ENCODE results near the gene KLHL7.

DNA sequence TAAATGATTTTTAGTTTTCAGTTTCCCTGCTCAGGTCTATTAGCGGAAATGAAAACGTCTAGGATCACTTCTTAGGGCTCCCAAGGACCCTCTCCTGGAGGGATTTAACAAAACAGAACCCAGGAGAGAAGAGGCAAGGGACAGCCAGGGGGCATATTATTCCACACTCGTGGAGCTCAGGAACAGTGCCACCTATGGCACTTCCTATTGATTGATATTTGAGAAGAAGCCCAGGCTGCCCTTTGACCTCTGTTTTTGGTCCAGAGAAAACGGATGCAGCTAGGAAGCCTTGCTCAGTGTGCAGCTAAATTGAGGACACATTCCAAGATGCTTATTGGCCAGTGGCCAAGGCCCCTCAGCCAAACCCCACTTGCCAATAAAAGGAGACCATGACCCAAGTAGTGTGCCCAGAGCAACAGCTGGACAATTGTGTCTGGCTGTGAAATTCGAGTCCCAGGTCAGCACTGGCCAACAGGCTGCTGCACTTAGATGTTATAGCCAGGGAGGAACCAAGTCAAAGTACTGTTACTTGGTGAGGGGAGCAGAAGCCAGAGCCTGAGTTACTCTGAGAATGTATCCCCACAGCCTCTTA is 117.0 kb downstream of the KLHL7 start:
- TF ChIP-seq, protein P1, sequence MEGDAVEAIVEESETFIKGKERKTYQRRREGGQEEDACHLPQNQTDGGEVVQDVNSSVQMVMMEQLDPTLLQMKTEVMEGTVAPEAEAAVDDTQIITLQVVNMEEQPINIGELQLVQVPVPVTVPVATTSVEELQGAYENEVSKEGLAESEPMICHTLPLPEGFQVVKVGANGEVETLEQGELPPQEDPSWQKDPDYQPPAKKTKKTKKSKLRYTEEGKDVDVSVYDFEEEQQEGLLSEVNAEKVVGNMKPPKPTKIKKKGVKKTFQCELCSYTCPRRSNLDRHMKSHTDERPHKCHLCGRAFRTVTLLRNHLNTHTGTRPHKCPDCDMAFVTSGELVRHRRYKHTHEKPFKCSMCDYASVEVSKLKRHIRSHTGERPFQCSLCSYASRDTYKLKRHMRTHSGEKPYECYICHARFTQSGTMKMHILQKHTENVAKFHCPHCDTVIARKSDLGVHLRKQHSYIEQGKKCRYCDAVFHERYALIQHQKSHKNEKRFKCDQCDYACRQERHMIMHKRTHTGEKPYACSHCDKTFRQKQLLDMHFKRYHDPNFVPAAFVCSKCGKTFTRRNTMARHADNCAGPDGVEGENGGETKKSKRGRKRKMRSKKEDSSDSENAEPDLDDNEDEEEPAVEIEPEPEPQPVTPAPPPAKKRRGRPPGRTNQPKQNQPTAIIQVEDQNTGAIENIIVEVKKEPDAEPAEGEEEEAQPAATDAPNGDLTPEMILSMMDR (IDR thresholded peaks at IDR 0.05) = no peak
- no peak for TF ChIP-seq POLR2AphosphoS5 (IDR thresholded peaks at IDR 0.05)
